COLO829 (cell line): ENCODE data around the gene PHYHIPL.

Experiments
- DNase-seq: peaks from one replicate; pipeline ENCODE4 v3.0.0; 2012; ENCODE audit warnings: low spot score

The PHYHIPL gene

DNA sequence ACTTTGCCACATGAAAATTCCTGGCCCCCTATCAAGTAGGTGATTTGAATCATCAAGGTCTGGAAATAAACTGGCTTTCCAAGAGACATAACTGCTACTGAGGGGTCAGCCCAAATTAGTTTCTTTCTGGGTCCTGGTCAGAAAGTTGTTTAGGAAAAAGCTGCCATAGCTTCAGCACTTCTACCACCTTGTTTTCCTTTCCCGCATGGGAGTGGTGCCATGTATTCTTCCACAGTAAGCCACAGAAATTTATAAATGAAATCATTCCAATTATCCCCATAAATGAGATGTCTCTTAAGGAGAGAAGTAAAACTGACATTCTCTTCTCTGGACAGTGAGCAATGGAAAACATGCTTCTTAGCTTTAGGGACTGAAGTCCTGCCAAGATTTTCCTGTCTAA lies 80.8 kb downstream of the PHYHIPL start:
- no peak for DNase-seq

DNA sequence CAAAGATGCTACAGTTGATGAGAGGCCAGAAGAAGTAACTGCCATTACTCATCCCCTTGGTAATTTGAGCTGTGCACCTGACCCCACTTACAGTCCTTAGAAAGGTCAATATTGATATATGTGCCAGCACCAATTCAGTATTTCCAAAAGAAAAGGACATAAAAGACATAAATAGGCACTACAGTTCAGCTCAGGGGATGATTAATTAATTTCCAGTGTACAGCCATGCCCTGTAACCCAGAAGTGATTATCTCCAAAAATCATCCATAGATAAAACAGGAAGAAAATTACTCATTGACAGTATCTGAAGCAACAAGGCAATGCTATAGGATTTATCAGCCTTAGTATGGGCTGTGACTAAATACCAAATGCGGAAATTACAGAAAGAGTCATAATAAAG lies 82.4 kb downstream of the PHYHIPL start:
- no peak for DNase-seq

DNA sequence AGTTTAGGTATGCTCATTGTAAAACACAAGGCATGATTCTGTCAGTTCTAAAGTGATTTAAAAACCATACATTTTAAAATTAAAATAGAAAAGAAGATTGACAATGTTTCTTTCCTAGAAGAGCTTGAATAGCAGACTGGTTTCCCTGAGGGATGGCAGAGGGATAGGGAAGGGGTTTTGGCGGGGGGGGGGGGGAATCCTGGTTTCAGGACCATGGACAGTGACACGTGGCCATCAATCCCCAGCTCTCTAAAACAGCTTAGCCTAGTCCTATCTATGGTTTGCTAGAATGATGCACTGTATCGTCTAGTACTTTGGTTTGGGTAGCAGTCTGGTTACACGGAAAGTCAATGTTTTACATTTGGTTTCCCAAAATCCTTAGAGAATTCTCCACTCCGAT lies 88.7 kb downstream of the PHYHIPL start:
- no peak for DNase-seq

DNA sequence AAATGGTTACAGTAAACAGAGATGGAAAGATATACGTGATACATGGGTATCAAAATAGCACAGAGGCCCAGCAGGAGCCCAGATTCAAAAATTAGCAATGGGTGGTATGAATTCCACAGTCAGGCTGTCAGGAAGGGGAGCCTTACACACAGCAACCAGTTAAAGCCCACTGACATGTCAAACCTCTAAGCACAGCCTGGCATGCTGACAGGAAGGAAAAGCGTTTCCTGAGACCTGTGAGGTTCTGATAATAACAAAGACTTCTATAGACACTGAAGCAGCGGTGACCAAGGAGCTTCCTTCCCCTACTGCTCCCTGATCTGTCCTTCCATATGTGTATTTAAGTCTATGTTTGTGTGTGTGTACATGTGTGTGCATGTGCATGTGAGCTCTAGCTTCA lies 89.9 kb downstream of the PHYHIPL start:
- DNase-seq, result no peak

DNA sequence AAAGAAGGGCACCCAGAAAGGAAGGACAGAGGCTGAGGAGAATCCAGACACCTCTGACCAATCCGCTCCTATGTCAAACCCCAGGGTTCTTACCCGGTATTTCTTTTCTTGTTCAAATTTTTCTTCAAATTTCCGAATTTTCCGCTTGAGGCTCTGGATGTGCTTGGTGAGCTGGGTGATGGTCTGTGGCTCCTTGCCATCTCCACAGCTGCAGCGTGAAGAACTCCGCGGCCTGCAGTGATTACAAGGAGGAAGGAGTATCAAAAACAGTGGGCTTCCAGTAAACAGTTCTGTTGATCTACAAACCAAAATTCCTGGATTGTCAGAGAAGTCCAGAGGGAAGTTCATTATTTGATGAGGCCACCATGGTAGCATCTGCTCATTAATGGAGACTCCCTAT lies 92.0 kb downstream of the PHYHIPL start:
- DNase-seq, result no peak

DNA sequence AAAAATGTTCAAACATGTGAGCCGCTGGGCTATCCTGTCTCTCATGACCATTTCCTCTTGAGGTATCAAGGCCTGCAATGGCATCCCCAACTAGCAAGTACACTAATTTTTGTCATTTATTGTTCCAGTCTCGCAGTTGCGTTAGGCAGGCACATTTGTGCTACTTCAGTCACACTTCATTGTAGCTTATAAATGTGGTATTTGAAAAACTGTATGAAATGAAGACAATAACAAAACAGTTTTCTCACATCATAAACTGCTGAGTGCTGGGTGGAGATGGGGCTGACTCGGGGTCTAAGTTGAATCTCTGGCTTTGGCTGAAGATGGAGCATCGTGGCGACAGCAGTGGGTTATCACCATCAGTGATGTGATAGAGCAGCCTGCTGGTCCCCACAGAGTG lies 93.2 kb downstream of the PHYHIPL start:
- DNase-seq, result no peak

DNA sequence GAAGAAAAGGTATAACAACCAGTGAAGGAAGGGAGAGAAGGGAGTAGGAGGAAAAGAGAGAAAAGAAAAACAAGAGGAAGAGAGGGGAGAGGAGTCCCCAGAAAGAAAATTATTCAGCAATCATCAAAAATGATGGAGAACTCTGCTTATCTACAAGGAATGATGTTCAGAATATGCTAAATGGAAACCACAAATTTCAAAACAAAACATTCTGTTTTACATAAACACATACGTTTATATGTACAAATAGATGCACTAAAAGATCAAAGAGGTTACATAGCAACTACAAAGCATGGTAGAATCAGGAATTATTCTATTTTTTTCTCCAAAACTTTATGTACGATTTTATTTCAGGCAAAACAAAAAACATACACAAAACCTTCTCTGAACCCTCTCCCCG lies 94.0 kb downstream of the PHYHIPL start:
- no peak for DNase-seq

DNA sequence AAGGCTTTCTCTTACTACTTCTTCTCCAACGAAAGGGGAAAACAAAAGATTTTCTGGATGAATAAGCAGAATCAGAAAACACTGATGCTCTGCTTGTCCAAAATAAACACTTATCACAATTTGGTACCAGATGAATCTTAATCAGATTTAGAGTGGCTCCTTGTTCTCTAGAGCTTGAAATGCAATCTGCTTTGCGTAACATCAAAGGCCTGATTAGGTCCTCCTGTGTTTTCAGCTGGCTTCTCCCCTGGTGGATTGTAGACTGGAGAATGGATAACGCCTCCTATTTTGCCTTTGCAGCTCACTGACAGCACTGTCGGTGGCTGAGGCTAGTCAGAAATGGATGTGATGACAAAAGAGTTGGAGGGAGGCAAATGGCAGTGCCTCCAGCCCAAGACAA lies 94.7 kb downstream of the PHYHIPL start:
- DNase-seq, result no peak

DNA sequence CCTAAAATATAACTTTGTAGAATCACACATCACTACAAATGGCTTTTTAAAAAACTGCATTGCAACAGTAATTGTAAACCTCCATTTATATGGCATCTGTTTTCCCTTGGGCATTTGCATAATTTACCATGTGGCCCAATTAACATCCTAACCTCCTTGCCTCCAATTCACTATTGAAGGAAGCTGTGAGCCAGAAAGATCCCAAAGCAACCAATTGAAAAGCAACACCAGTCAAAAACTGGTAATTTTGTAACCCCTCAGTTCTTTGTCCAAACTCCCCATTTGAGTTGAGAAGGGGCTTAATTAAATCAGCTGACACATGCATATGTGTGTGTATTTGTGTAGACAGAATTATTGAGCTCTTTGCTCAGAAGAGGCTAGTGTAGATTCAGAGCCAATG lies 95.6 kb downstream of the PHYHIPL start:
- no peak for DNase-seq

DNA sequence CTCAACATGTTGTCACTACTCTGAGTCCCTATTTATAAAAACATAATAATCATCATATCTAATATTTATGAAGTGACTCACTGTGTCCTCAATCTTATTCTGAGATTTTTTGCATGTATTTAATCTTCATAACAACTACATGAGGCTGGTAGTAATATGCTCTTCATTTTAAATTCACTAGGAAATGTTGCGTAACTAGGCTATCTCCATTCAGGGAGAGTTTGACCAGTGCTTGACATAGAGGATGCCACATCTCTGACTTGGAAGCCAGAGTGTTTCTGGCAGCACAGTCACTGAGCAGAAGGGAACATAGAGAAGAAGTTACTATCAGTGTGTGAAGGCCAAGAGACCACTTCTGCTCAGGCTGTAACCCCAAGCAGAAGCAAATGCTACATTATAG lies 97.0 kb downstream of the PHYHIPL start:
- no peak for DNase-seq

DNA sequence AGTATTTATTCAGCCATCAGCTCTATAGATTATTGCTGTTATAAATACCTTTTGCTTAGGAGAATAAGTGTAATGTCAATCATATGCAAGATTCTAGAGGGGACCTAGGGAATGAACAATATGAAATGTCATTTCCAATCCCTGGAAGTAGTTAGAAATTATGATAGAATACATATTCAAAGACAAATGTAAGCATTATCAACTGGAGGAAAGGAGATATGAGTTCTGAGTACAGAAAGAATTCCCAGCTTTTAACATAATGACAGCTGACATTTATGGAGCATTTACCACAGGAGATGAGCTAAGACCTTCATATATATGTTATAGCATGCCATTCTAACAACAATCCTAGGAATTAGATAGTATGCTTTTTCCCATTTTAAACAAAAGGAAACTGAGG lies 99.7 kb downstream of the PHYHIPL start:
- DNase-seq, result no peak

DNA sequence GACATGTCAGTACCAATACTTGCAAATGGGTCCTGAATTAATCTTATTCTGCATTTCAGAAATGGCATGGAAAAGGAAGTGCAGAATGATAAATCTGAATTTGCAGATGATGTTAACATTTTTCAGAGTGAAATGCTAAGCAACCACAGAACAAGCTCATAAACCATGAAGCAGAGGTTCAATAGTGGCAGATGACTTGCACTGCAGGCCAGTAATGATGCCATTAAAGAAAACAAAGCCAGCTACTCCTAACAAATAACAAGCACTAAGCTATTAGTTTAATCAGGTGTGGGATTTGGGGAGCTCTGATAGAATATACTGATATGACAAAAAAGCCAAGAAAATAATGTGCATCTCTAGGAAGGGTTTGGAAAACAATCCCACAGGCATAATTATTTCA lies 100.5 kb downstream of the PHYHIPL start:
- no peak for DNase-seq

DNA sequence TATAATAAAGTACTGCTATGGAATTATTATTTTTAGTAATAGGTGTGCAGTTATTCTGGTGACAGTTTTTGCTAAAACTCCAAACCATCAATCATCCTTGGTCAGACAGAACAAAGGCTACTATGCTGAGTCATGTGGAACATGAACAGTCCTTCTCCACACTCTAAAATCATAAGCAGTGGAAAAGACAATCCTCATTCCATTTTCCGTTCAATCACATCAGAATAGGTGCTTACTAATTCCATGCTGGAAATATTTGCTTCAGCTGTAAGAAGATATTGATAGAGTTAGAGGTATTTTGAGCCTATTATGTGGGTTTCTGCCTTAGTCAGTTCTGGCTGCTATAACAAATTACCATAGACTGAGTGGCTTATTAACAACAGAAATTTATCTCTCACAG lies 103.0 kb downstream of the PHYHIPL start:
- no peak for DNase-seq

DNA sequence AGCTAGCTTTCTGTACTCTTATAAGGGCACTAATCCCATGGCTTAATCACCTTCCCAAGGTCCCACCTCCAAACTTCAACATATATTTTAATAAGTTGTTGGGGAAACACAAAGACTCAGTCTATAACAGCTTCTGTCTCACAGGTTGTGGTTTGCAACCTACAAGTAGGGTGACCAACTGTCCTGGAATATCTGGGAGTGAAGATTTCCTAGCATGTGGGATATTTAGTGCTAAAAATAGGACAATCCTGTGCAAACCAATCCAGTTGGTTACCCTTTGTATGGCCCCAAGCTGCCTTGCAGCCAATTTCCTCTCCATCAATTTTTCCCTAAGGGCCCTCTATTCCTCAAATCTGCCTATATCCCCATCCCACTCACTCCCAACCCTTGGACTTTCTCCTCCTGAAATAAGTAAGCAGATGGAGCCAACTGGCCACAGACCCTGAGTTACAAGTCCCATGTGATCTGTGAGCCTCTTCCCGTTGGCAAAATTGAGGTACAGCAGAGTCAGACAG lies 103.6 kb downstream of the PHYHIPL start:
- no peak for DNase-seq

DNA sequence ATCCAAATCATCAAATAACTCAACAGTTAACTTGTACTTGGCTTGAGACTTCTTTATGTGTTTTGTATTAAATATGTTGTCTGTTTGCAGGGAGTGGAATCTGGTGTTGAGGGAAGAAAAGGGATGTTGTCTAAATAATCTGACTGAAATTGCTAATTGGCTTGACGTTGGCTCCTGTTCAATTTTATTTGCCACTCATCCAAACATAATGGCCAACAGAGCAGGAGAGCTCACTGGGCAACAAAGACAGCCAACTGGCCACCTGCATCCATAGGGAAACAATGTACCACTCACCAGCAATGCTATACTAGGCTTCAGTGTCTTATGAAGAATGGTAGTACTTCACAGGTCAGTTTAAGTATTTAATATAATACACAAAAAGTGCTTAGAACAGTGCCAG lies 105.4 kb downstream of the PHYHIPL start:
- no peak for DNase-seq

DNA sequence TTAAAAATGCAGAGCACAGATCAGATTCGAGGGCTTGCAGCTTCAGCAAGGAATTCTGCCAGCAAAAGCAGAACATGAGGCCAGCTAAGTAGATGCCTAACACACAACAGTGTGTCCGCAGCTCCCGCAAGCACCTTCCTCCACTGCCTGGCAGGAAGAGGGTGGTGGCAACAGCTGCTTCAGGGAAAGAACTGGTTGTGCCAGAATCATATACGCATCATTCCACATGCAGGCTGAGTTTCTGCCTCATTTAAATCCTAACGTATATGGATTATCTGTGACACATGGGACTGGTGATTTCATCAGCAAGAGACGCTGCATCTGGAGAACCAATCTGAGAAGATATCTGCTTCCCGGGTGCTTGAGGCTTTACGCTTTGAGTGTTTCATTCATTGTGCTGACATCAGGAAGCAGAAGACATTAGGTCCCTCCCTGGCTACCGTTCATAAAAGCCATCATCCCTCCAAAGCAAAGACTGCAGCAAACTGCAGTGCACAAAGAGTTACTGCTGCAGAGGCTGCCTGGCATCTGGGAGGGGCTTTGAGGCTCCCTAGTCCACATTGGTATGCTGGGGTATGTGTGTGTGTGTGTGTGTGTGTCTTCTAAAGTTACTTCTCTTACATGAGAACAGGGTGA lies 107.1 kb downstream of the PHYHIPL start:
- DNase-seq, result no peak

DNA sequence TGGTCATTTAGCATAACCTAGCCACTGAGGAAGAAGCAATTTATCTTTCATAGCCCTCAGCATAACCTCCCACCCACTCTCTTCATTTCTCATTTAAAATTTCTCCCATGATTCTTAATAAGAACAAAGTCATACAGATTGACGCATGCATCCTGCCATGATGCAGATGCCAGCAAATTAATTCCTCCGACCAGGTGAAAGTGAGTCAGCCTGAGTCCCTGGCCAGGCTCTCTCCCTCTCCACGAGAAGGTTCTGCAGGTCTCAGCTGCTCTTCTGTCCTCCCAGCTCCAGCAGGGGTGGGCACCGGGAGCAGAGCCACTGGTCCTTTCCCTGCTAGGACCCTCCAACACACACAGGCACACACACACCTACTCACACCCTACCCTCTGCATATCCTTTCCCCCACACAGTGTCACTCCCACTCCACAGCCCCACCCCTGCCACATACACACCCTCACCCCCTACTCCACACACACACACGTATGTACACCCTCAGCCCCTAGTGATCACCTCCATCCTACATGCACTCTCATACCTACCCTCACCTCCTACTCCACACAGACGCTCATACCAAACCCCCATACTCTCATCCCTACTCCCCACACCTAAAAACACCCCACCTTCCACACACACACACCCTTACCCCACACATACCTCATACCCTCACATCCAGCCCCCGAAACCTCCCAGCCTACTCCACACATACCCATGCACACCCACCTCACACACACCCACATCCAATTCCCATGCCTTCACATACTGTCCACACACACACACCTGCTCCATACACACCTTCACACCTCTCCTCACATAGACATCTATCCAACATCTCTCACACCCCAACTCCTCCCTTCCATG lies 107.9 kb downstream of the PHYHIPL start:
- DNase-seq, result no peak

DNA sequence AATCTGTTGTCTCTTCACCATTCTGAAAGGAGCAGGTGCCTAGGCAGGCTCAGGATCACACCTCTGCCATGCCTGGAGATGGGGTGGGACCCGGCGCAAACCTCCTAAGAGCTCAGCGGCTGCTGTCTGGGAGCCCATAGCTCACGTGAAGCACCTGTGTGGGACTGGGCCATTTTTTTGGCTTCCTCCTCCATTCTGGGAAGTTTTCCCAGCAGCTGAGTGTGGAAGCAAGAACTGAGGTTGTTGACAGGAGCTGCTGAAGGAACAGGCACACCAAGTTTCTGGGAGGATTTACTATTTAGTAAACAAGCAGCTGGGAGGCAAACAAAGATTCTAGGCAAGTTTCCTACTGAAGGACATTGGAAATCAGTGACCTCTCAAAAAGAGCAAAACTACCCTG lies 108.6 kb downstream of the PHYHIPL start:
- DNase-seq, result no peak

DNA sequence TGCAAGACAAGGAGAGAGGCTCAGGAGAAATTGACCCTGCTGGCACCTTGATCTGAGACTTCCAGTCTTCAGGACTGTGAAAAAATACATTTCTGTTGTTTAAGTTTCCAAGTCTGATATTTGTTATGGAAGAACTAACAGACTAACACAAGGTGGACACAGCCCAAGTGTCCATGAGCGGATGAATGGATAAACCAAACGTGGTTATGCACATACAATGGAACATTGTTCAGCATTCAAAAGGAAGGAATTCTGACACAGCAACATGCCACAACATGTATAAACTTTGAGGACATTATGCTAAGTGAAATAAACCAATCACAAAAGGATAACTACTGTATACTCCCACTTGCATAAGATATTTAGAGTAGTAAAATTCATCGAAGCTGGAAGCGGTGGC lies 109.4 kb downstream of the PHYHIPL start:
- DNase-seq, result no peak

DNA sequence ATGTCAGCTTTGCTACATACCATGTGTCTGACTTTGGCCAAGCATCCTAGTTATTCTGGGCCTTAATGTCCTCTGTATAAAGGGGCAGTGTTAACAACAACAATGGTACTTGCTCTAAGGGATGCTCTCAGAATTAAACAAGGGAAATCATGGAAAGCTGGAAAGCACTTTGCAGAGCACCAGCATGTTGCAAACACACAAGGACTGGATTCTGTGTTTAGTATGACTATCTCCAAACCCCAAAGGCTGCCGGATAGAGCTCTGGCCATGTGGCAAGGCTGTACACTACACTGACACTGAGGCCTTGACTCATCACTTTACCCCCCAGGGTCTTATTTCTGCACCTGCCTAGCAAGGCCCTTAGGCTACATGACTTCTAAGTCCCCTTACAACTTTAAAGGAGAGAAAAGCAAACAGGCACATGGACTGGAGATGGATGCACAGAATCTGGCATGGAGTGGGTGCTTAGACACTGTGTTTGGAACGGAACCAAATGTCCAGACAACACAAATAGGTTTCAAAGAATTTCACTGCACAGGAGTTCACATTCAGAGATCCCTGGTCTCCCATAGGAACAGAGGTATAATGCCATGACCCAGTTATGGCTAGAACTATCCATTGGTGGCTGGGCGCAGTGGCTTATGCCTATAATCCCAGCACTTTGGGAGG lies 111.3 kb downstream of the PHYHIPL start:
- DNase-seq, result no peak

DNA sequence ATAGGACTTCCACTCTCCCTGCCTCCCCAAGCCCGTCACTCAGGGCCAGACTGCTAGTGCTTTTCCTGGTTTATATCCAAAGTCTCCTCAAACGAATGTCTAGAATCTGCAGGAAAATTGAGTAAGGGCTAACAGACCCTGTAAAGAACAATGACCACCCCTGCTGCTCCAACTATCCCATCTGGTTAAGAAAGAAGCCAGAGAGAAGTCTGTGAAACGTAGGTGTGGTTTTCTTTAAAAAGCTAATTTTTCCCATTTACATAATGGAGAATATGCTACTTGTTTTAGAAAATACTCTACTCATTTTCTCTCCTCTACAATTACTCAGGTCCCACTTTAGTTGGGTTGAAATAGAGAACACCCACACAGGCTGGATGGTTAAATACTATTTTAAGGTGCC lies 113.4 kb downstream of the PHYHIPL start:
- no peak for DNase-seq

DNA sequence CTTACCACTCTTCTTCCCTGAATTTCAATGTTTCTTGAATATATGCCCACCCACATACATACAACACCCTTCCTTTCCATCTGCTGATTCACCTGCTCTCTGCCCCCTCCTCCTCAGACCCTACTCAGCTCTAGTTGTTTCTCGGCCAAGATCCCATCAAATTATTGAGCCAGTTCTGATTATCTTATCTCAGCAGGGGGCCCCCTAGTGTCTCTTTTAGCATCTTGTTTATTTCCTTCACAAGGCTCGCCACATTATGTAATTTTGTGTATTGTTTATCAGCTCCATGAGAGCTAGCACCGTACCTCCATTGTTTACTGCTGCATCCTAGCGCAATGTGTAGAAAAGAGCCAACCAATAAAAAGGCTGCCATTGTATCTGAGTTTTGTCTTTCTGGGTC lies 114.0 kb downstream of the PHYHIPL start:
- peak; percentile 4 for DNase-seq
